ENCODE data around the gene CDH23.

Gene CDH23

GRCh38 chr10:71471957-71472365, 75.2 kb downstream of the CDH23 start:
- DNase-seq: no peak

GRCh38 chr10:71472466-71472865, 75.7 kb downstream of the CDH23 start:
- no peak for DNase-seq

DNA sequence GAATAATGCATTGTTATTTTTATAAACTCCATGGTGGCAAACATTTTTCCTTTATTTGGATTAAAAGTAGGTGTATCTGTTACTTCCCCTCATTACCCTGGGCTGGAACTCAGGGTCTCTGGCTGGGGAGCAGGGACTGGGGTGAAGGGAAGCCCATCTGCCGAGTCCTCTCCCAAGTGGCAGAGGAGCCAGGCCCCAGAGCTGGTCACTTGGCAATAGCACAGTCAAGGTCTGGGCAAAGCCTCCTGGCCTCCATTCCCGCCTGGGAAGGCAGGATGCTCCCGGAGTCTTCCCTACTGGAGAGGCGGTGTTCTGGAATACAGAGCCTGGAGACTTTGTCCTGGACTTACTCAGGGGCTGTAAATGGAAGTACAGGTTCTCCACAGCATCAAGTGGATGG, 76.2 kb downstream of the CDH23 start:
- DNase-seq: no peak

GRCh38 chr10:71473671-71474599, 77.2 kb downstream of the CDH23 start:
- no peak for DNase-seq

- no peak for DNase-seq
These were observed 78.1 kb downstream of the CDH23 start for GRCh38 chr10:71474702-71475242.

GRCh38 chr10:71475243-71475871, 78.6 kb downstream of the CDH23 start:
- DNase-seq: no peak

GRCh38 chr10:71476228-71477011, 79.7 kb downstream of the CDH23 start:
- no peak for DNase-seq

- no peak for DNase-seq
These were observed 81.5 kb downstream of the CDH23 start for GRCh38 chr10:71478173-71478572.

DNA sequence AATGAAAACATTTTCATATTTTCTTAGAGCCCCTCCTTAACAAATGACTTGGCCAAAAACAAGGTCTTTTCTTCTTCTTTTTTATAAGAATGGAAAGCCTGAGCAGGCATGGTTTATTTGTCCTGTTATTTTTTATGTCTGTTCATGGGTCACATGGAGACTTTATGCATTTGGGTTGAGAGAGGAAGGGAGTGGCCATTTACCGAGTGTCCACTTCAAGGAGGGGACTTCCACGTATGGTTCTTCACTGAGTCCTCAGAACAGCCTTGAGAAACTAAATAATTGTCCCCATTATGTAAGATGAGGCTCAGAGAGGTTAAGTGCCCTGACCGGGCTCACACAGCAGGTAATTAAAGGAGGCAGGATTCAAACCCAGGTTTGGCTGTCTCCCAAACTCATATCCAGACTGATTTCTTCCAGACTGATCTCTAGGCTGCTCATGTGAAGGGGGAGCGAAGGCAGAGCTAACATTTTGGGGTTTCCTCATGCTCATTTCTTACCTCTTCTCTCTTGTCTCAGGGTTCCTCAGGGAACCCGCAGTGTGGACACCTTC, 82.2 kb downstream of the CDH23 start:
- no peak for DNase-seq

DNA sequence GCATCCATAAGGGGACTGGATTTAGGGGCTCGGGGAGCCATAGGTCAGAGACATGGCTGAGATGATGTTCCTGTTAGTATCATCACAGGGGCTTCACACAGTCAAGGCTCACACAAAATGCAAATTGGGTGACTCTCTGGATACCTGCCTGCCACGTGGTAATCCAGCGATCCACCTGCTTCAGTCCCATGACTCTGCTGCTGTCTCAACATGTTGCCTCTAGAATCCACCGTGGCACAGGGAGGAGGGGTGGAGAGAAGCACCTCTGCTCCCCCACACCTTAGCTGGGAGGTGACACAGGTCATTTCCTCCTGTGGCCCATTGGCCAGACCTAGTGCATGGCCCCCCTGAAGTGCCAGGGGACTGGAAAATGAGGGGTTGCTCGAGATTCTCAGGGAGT, 83.1 kb downstream of the CDH23 start:
- no peak for DNase-seq

DNA sequence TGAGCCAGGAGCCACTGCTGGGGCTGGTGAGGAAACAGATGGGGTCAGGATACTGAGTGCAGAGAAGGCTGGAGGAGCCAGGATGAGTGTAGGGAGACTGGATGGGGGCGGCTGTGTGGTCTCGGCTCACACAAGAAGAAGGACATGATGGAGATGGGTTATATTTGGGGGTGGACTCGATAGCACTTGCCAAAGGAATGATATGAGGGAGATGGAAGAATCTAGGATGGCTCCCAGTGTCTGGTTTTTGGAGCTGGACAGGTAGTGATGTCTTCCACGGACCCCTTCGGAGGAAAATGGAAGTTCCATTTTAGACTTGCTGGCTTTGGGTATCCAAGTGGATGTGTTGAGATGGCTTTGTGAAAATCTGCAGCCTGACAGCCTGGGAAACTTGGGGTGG, 83.9 kb downstream of the CDH23 start:
- no peak for DNase-seq

- DNase-seq: no peak
These were observed 85.2 kb downstream of the CDH23 start for GRCh38 chr10:71481746-71482410.

- no peak for DNase-seq
These were observed 85.9 kb downstream of the CDH23 start for GRCh38 chr10:71482620-71483019.

GRCh38 chr10:71483135-71483534, 86.4 kb downstream of the CDH23 start:
- no peak for DNase-seq

DNA sequence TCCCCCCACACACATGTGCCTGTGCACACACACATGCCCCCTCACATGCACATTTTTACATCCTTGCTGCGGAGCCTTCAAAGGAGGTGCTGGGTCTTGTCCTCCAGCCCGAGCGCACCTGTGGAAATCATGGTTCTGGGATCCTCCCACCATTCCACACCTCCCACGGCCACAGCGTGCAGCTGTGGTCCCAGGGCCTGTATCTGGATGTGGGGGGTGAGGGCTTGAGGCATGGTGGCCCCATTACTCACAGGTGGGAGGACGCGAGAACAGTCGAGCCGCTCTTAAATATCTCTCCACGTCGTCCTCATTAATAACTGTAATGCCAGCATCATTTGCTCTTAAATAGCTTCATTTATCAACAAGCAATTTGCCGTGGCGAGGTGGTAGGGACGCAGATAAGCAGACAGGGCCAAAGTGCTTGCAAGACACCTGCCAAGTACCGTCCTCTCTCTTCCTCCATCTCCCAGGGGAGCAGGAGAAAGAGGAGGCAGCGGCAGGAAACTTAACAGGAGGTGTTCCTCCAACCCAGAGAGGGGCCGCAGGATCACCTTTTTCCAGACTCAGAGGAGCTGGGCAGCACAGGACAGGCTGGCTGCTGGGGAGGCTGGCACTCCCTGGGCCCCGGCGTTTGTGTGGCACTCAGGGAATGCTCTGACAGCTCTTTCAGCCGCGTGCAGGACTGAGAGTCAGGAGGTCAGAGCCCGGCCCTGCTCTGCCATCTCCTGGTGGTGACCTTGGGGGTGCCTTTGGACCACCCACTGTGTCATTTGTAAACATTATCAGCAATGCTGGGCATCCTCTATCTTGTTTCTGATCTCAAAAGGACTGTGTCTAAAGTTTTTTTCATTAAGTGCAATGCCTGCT, 87.4 kb downstream of the CDH23 start:
- no peak for DNase-seq

DNA sequence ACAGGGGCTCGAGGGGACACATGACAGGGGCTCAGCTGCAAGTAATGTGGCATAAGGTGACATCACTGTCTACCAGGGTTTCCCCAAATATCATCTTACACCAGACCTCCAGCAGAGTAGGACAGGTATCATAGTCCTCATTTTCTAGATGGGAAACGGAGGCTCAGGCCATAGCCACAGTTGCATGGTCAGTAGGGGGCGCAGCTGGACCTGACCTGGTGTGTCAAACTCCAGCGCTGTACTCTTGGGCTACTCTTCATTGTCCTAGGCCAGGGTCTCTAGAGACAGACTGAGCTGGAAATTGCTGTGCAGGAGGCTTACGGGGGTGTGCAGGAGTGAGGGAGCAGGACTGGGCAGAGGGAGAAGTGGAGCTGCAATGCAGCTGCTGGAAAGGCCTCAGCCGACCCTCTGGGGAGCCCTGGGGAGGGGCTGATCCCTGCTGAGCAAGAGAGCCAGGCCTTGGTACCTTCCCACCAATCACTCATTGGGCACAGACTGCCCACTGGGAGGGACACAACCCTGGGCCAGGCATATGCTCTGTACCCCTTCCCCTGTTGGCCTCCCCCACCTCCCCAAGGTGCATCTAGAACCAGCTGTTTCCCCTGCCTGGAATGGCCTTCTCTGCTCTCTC, 89.9 kb downstream of the CDH23 start:
- no peak for DNase-seq

DNA sequence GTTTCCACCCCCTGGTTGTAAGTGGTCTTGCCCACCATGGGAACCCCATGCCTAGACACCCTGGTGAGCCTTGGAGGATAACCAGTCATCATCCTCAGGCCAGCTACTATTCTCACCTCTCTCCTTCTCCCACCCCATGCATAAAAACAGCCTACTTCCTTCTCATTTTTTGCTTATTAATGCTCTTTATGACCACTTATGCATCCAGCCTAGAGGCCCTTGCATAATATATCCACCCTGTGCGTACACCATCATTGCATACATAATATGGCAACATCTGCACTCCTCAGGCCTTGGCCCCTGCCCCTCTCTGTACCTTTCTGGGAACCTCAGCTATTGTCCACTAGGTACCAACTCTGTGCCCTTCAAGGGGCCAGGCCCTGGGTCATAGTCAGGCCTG, 91.0 kb downstream of the CDH23 start:
- DNase-seq: no peak

DNA sequence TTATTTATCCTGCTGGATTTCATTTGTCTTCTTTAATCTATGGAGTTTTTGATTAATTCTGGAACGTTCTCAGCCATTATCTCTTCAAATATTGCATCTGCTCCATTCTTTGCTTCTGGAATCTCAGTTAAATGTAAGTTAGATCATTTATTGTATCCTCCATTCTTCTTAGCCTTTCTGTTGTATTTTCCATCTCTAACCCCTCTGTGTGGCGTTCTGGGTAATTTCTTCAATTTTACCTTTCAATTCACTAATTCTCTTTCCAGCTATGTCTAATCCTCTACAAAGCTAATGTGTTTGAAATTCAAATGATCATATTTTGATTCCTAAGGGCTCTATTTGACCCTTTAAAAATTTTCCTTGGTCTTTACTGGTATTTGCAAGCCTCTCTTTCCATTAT, 92.4 kb downstream of the CDH23 start:
- DNase-seq: no peak

- DNase-seq: no peak
These were observed 96.2 kb downstream of the CDH23 start for GRCh38 chr10:71492872-71493271.

DNA sequence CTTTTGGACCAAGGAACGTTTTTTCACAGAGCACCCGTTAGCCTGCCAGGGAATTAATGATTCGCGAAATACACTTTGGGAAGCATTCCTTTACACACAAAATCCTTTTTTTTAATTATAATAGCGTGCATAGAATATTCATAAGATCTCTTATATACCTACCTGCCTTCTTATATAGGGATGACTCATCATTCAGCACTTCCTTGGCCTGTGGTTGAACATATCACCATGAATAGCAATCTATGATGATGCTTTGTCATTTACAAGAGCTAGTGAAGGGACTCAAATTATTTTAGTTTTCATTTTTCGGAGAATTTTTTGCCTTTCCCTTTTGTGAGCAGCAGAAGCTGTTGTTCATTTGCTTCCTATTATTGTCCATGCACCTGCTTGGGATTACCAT, 97.0 kb downstream of the CDH23 start:
- no peak for DNase-seq

DNA sequence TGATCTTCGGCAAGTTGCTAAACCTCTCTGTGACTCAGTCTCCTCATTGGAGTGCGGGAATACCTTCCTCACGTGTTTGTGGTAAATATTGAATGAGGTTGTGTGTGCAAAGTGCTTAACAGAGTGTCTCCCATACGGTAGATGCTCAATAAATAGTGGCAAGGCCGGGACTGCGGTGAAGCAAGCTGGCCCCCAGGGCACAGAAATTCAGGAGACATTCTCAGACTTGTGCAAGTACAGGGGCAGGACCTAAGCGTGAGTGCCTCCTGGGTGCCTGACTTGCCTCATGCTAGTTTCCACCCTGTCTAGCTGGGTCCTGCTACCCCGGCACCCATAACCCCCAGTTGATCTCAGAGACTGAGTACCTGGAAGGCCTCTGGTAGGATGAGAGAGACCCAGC, 97.8 kb downstream of the CDH23 start:
- no peak for DNase-seq

All from NCI-H1436 treated with DMSO at 0.1 percent for 48 hours (cell line).